Measurements from ENCODE around the gene PRRC2A. TPM values are rescaled to one million over a fixed set of nuclear protein-coding genes. Genes with fewer than 3 reads are reported as not detected.

The PRRC2A gene
- total RNA-seq, 1 experiment from 2014 or later, result 123 TPM

DNA sequence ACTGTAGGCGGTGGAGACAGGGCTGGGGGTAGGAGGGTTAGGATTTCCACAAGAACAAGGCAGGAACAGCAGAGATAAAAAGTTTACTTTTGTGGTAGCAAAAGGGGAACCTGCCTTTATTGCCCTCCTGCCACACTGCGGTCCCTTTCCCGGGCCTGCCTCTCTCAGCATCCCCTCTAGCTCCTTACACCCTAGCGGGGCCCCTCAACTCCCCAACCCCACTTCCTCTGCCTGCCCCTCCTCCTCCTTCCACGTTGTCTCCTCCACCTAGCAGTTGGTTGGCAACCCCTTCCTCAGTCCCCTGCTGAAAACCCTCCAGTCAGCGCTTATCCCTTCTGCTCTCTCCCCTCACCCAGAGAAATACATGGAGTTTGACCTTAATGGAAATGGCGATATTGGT lies 4.8 kb upstream of the PRRC2A start:
- intact Hi-C loops (cut with micrococcal nuclease), result no loop called here
- H3K4me1 ChIP-seq (ENCODE audit: insufficient read depth, low read length), result 0 out of 2 replicates have a peak, but pooled peaks cover 3% of the 10 kb centered on the region
- H3K9me3 ChIP-seq (ENCODE audit: low read length), result no peaks in the 10 kb centered on the region
- H3K9me2 ChIP-seq (replicated peaks; ENCODE audit: low read length), result no peaks in the 10 kb centered on the region
- H3K4me2 ChIP-seq (ENCODE audit: low read length), result no peak overlapping the region
- no TSS peak for BruUV-seq (replicated peaks)
- no peaks in the 10 kb centered on the region for H3F3A ChIP-seq (ENCODE audit: low read length, unreplicated experiment)
- H3K9ac ChIP-seq (ENCODE audit: low read length), result no peak overlapping the region
- no peak for ATAC-seq
- H3K4me3 ChIP-seq (ENCODE audit: low read length), result no peak overlapping the region
- no peaks in the 10 kb centered on the region for H4K20me1 ChIP-seq (ENCODE audit: low read length)
- ChIA-PET POLR2A (ENCODE audit: unreplicated experiment) (no interaction called here), CTCF (no interaction called here)
- no peaks in the 10 kb centered on the region for H3K36me3 ChIP-seq (ENCODE audit: low read depth, low read length)
- peaks cover 2% of the 10 kb centered on the region for H3K79me2 ChIP-seq (ENCODE audit: low read length)
- no peak overlapping the region for H3K27ac ChIP-seq (ENCODE audit: low read length)
- no peak overlapping the region for H2AFZ ChIP-seq (ENCODE audit: low read length)
- no peak for DNase-seq
- H3K27me3 ChIP-seq (ENCODE audit: low read length), result no peaks in the 10 kb centered on the region
- TF ChIP-seq, protein P1, sequence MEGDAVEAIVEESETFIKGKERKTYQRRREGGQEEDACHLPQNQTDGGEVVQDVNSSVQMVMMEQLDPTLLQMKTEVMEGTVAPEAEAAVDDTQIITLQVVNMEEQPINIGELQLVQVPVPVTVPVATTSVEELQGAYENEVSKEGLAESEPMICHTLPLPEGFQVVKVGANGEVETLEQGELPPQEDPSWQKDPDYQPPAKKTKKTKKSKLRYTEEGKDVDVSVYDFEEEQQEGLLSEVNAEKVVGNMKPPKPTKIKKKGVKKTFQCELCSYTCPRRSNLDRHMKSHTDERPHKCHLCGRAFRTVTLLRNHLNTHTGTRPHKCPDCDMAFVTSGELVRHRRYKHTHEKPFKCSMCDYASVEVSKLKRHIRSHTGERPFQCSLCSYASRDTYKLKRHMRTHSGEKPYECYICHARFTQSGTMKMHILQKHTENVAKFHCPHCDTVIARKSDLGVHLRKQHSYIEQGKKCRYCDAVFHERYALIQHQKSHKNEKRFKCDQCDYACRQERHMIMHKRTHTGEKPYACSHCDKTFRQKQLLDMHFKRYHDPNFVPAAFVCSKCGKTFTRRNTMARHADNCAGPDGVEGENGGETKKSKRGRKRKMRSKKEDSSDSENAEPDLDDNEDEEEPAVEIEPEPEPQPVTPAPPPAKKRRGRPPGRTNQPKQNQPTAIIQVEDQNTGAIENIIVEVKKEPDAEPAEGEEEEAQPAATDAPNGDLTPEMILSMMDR (conservative IDR thresholded peaks at IDR 0.05; ENCODE audit: low read depth, low read length), result no peak
- no peak for TF ChIP-seq EZH2phosphoT487 (IDR thresholded peaks at IDR 0.05; ENCODE audit: borderline replicate concordance, low read length)
- no peak for TF ChIP-seq EZH2 (IDR thresholded peaks at IDR 0.05; ENCODE audit: low read length, unreplicated experiment)

DNA sequence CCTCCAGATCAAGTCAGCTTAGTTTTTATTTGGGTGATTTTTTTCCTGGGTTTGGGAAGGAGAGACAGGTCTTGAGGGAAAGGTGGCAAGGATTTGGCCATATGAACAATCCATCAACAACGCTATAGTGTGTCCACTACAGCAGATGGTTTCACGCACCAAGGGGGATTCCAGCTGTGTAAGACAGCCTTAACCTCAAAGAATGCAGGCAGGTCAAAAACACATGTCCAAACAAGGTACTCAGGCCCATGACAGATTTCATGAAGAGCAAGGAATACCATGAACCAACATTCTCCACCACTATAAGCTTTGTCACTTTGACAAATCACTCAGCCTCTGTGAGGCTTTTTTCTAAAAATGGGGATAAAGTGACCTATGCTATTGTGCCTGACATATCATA lies 3.5 kb upstream of the PRRC2A start:
- Histone ChIP-seq H3K27me3 (ENCODE audit: low read length) (no peaks in the 10 kb centered on the region), H3K9ac (ENCODE audit: low read length) (no peak overlapping the region), H3K9me2 (replicated peaks; ENCODE audit: low read length) (no peaks in the 10 kb centered on the region), H4K20me1 (ENCODE audit: low read length) (peaks cover 4% of the 10 kb centered on the region), H3K9me3 (ENCODE audit: low read length) (no peaks in the 10 kb centered on the region), H3K79me2 (ENCODE audit: low read length) (peaks cover 14% of the 10 kb centered on the region), H3K4me2 (ENCODE audit: low read length) (no peak overlapping the region), H3F3A (ENCODE audit: low read length, unreplicated experiment) (no peaks in the 10 kb centered on the region), H2AFZ (ENCODE audit: low read length) (no peak overlapping the region), H3K4me3 (ENCODE audit: low read length) (no peak overlapping the region), H3K36me3 (ENCODE audit: low read depth, low read length) (no peaks in the 10 kb centered on the region), H3K4me1 (ENCODE audit: insufficient read depth, low read length) (peaks cover 6% of the 10 kb centered on the region), H3K27ac (ENCODE audit: low read length) (no peak overlapping the region)
- ATAC-seq, result no peak
- no peak for DNase-seq
- no TSS peak for BruUV-seq (replicated peaks)
- POLR2A ChIA-PET (ENCODE audit: unreplicated experiment), result no interaction called here
- TF ChIP-seq EZH2phosphoT487 (IDR thresholded peaks at IDR 0.05; ENCODE audit: borderline replicate concordance, low read length) (no peak), EZH2 (IDR thresholded peaks at IDR 0.05; ENCODE audit: low read length, unreplicated experiment) (no peak)
- TF ChIP-seq, protein P1 (conservative IDR thresholded peaks at IDR 0.05; ENCODE audit: low read depth, low read length), result no peak
- CTCF ChIA-PET, result no interaction called here
- intact Hi-C loops (cut with micrococcal nuclease), result no loop called here

DNA sequence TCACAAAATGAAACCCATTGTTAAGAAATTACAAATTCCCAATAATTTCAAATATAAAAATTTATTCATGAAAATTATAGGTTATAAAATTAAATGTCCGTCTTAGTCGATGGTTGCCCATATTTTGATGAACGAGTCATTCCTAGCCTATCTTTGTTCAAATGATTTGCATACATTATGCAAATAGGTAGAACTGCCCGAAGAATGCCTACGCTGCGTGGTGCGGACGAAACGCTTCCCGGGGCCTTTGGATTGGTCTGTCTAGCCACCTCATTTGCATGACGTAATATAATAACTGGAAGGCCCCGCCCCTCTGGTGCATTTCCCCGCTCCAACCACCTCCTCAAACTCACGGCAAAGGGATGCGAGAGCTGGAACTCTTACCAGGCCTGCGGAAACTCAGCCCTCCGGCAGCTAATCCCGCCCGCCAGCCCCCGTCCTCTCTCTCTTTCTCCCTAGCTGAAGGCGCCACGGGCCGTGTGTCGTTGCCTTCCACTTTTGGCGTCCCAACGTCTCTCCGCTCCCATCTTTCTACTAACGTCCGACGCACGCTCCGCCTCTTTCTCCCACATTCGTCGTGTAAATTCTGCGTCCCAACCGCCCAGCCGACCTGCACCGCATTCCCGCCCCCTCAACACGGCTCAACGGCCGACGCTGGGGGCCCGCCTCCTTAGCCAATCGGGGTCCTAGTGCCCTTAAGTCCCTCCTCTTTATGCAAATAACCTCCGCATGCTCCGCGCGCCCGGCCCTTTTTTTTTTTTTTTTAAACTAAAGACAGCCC lies 520 bp upstream of the PRRC2A start:
- Histone ChIP-seq H3K27ac (ENCODE audit: low read length) (peak overlapping the region; percentile 91), H3K27me3 (ENCODE audit: low read length) (no peaks in the 10 kb centered on the region), H3F3A (ENCODE audit: low read length, unreplicated experiment) (no peaks in the 10 kb centered on the region), H3K9me2 (replicated peaks; ENCODE audit: low read length) (no peaks in the 10 kb centered on the region), H3K4me2 (ENCODE audit: low read length) (peak overlapping the region; percentile 83), H3K36me3 (ENCODE audit: low read depth, low read length) (peaks cover 15% of the 10 kb centered on the region), H3K4me1 (ENCODE audit: insufficient read depth, low read length) (peaks cover 17% of the 10 kb centered on the region), H2AFZ (ENCODE audit: low read length) (peak overlapping the region; percentile 83), H4K20me1 (ENCODE audit: low read length) (peaks cover 24% of the 10 kb centered on the region), H3K79me2 (ENCODE audit: low read length) (peaks cover 42% of the 10 kb centered on the region), H3K4me3 (ENCODE audit: low read length) (peak overlapping the region; percentile 99), H3K9ac (ENCODE audit: low read length) (peak overlapping the region; percentile 99), H3K9me3 (ENCODE audit: low read length) (no peaks in the 10 kb centered on the region)
- TSS peak; percentile 96 for BruUV-seq (replicated peaks)
- TF ChIP-seq EZH2phosphoT487 (IDR thresholded peaks at IDR 0.05; ENCODE audit: borderline replicate concordance, low read length), result no peak
- TF ChIP-seq, protein P1 (conservative IDR thresholded peaks at IDR 0.05; ENCODE audit: low read depth, low read length), result no peak
- TF ChIP-seq EZH2 (IDR thresholded peaks at IDR 0.05; ENCODE audit: low read length, unreplicated experiment), result no peak
- POLR2A ChIA-PET (ENCODE audit: unreplicated experiment), result no interaction called here
- intact Hi-C loops (cut with micrococcal nuclease), result loop anchor here (1.0 kb wide), 2 partner anchors 32 to 45 kb away; partner anchors contain the start of gene BAG6
- CTCF ChIA-PET, result no interaction called here
- DNase-seq, result peak; percentile 98
- peak; percentile 88 for ATAC-seq

Measured in PC-3 (cell line).